Testis (tissue), 2 donors: Measurements from ENCODE around the gene TGDS.

Experiments used
- CTCF ChIP-seq, 3 experiments: fragments of 450-650 bp in 2 of 3; fragments of 200-600 bp in 1 of 3; sonication (generic) in 1 of 3; IDR thresholded peaks; one replicate each; pipeline ENCODE4 v1.5.1; 2016 to 2019; ENCODE audit warnings: antibody characterized with exemption in 3 of 3, mild to moderate bottlenecking in 2 of 3, moderate library complexity in 1 of 3
- POLR2A ChIP-seq: fragments of 450-650 bp; IDR thresholded peaks from one replicate; pipeline ENCODE4 v1.6.1; 2017; ENCODE audit warnings: antibody characterized with exemption, mild to moderate bottlenecking, moderate library complexity

- TF ChIP-seq CTCF (IDR thresholded peaks at IDR 0.05), result no peak
- no peak for TF ChIP-seq POLR2A
Measured at GRCh38 chr13:94636942-94637578, 41.1 kb upstream of the TGDS start.
